NCI-H2196 (cell line): ENCODE measurements around the gene ACTR8.
"Not testable (repeated sequence)": the region's sequence is repeated elsewhere in the genome, so short reads cannot be mapped to it uniquely, and the experiment has no call there.

Source experiments
- DNase-seq: peaks from one replicate; lab custom pipeline; 2025; ENCODE audit not compliant: unreplicated experiment; lab: John Stamatoyannopoulos, UW

Gene ACTR8

GRCh38 chr3:53881691-53882593 is at the start of gene ACTR8:
TSS of gene ACTR8 (minus strand) at chr3:53882152. CDS start at chr3:53882101, 51 bp downstream.
- DNase-seq, result peak; percentile 14

GRCh38 chr3:53927208-53927872 is 45.4 kb upstream of the ACTR8 start:
- DNase-seq, result not testable (repeated sequence)

- no peak for DNase-seq
Observed at GRCh38 chr3:53921296-53921695, 39.3 kb upstream of the ACTR8 start.

GRCh38 chr3:53919741-53920140 is 37.8 kb upstream of the ACTR8 start:
- DNase-seq, result no peak

- no peak for DNase-seq
Observed at GRCh38 chr3:53913401-53913800, 31.4 kb upstream of the ACTR8 start.

- DNase-seq, result no peak
Observed at GRCh38 chr3:53902711-53903110, 20.8 kb upstream of the ACTR8 start.

- DNase-seq, result no peak
Observed at GRCh38 chr3:53902067-53902466, 20.1 kb upstream of the ACTR8 start.

- DNase-seq, result no peak
Observed at GRCh38 chr3:53900666-53901331, 18.8 kb upstream of the ACTR8 start.

GRCh38 chr3:53899750-53900149 is 17.8 kb upstream of the ACTR8 start:
- DNase-seq, result no peak

GRCh38 chr3:53892286-53892637 is 10.3 kb upstream of the ACTR8 start:
- DNase-seq, result no peak

GRCh38 chr3:53891497-53892285 is 9.7 kb upstream of the ACTR8 start, which contains the start of gene SELENOK:
TSS of gene SELENOK (minus strand) at chr3:53891859.
- peak; percentile 93 for DNase-seq

- peak; percentile 17 for DNase-seq
Observed at GRCh38 chr3:53890726-53891475, 8.9 kb upstream of the ACTR8 start.

- no peak for DNase-seq
Observed at GRCh38 chr3:53888232-53888631, 6.3 kb upstream of the ACTR8 start.

- DNase-seq, result no peak
Observed at GRCh38 chr3:53887446-53887845, 5.5 kb upstream of the ACTR8 start.

GRCh38 chr3:53885239-53885638 is 3.3 kb upstream of the ACTR8 start:
- no peak for DNase-seq

- no peak for DNase-seq
Observed at GRCh38 chr3:53884623-53885022, 2.7 kb upstream of the ACTR8 start.

GRCh38 chr3:53883008-53883407 is 1.1 kb upstream of the ACTR8 start:
- no peak for DNase-seq

GRCh38 chr3:53880396-53881345 is 1.3 kb downstream of the ACTR8 start:
- DNase-seq, result no peak
